Common myeloid progenitor, CD34-positive (primary cell): ENCODE results near the gene ARHGAP22.

Experiments
- CTCF ChIA-PET: fragments of 350-600 bp; sonication (Branson Sonifier 250); formaldehyde crosslinking; loops from one replicate; lab custom pipeline; 2021; ENCODE audit warnings: antibody characterized with exemption; lab: Charles Lee
- POLR2A ChIA-PET: fragments of 350-600 bp; sonication (Branson Sonifier 250); formaldehyde crosslinking; loops from one replicate; lab custom pipeline; 2021; ENCODE audit warnings: antibody characterized with exemption; lab: Charles Lee
- DNase-seq, 3 donors: peaks; one replicate each; pipeline versions ENCODE4 v3.0.0 to v3.0.0-alpha.2; 2013
- H3K27ac ChIP-seq, 2 experiments: 1 replicate in 1 of 2; 2 replicates in 1 of 2; pipeline ENCODE4 v1.7.0; 2013; ENCODE audit warnings: inconsistent platforms in 2 of 2, low read length in 2 of 2, mild to moderate bottlenecking in 2 of 2, low read depth in 1 of 2, moderate library complexity in 1 of 2; ENCODE audit not compliant: severe bottlenecking in 2 of 2, insufficient read depth in 1 of 2, poor library complexity in 1 of 2
- H3K27me3 ChIP-seq, 5 experiments: replicated peaks in 2 of 5; 1 replicate in 3 of 5; 2 replicates in 2 of 5; pipeline versions ENCODE4 v1.6.1 to v1.7.0; 2013; ENCODE audit warnings: low read length in 4 of 5, mild to moderate bottlenecking in 2 of 5, moderate library complexity in 2 of 5, inconsistent platforms in 1 of 5; ENCODE audit not compliant: insufficient read depth in 5 of 5, control insufficient read depth in 4 of 5
- H3K36me3 ChIP-seq, 4 experiments: 1 replicate in 2 of 4; 2 replicates in 2 of 4; pipeline versions ENCODE4 v1.6.1 to v1.7.0; 2013; ENCODE audit warnings: low read length in 3 of 4, control low read depth in 1 of 4, mild to moderate bottlenecking in 1 of 4; ENCODE audit not compliant: control insufficient read depth in 4 of 4, insufficient read depth in 4 of 4
- H3K4me1 ChIP-seq, 4 experiments: 1 replicate in 3 of 4; 2 replicates in 1 of 4; pipeline versions ENCODE4 v1.6.1 to v1.7.1; 2013; ENCODE audit warnings: low read length in 3 of 4, mild to moderate bottlenecking in 3 of 4, control low read depth in 1 of 4, inconsistent platforms in 1 of 4, moderate library complexity in 1 of 4; ENCODE audit not compliant: control insufficient read depth in 4 of 4, insufficient read depth in 4 of 4; ENCODE audit errors: control extremely low read depth in 1 of 4
- H3K4me3 ChIP-seq, 7 experiments: 1 replicate in 4 of 7; 2 replicates in 3 of 7; pipeline versions ENCODE4 v1.5.1 to v1.7.0; 2013; ENCODE audit warnings: mild to moderate bottlenecking in 7 of 7, low read length in 6 of 7, moderate library complexity in 6 of 7, inconsistent platforms in 2 of 7, low read depth in 2 of 7, control low read depth in 1 of 7; ENCODE audit not compliant: insufficient read depth in 4 of 7, control insufficient read depth in 1 of 7; ENCODE audit errors: extremely low read depth in 1 of 7
- H3K9me3 ChIP-seq, 5 experiments: 1 replicate in 4 of 5; 2 replicates in 1 of 5; pipeline versions ENCODE4 v1.6.1 to v1.7.1; 2013; ENCODE audit warnings: low read length in 4 of 5, mild to moderate bottlenecking in 2 of 5, inconsistent platforms in 1 of 5, low read depth in 1 of 5, moderate library complexity in 1 of 5; ENCODE audit not compliant: control insufficient read depth in 4 of 5, insufficient read depth in 2 of 5; ENCODE audit errors: control extremely low read depth in 1 of 5
- WGBS: methylation state at CpG from one replicate; pipeline ENCODE4 v1.1.5; 2013; ENCODE audit not compliant: insufficient coverage; 5-methylcytosine and 5-hydroxymethylcytosine counted together

ARHGAP22 gene

GRCh38 chr10:48511066-48511874 lies 93.6 kb downstream of the ARHGAP22 start:
- Histone ChIP-seq H3K4me1 (peaks cover 5 to 69% (median 41%) of the 10 kb centered on the region in 4 experiments), H3K9me3 (peaks cover 0 to 18% (median 3%) of the 10 kb centered on the region in 5 experiments), H3K4me3 (no peak overlapping the region), H3K27ac (no peak overlapping the region), H3K27me3 (no peaks in the 10 kb centered on the region), H3K36me3 (peaks cover 0 to 11% (median 2%) of the 10 kb centered on the region in 4 experiments)
- ChIA-PET CTCF (interaction anchor here (1.1 to 32.7 kb wide), 7 partner anchors 11 to 148 kb away, joined by 4 to 615 read pairs (median 50); no protein-coding TSS in a partner anchor), POLR2A (no interaction called here)
- no peak for DNase-seq
- 87% methylated on average over 12 of the region's 13 CpGs for WGBS

GRCh38 chr10:48509974-48510692 lies 94.7 kb downstream of the ARHGAP22 start:
- WGBS = 88% methylated on average over 7 of the region's 8 CpGs
- no peak overlapping the region for H3K4me3 ChIP-seq
- ChIA-PET POLR2A (no interaction called here), CTCF (interaction anchor here (0.6 to 32.7 kb wide), 15 partner anchors 10 to 294 kb away, joined by 3 to 615 read pairs (median 6); no protein-coding TSS in a partner anchor)
- peaks cover 0 to 12% (median 3%) of the 10 kb centered on the region in 5 experiments for H3K9me3 ChIP-seq
- peaks cover 5 to 80% (median 53%) of the 10 kb centered on the region in 4 experiments for H3K4me1 ChIP-seq
- peaks cover 0 to 11% (median 2%) of the 10 kb centered on the region in 4 experiments for H3K36me3 ChIP-seq
- H3K27me3 ChIP-seq = no peaks in the 10 kb centered on the region
- H3K27ac ChIP-seq = no peak overlapping the region
- peak; percentile 64 to 80 (median 76) for DNase-seq

GRCh38 chr10:48508791-48509772 lies 95.8 kb downstream of the ARHGAP22 start:
- WGBS = 71% methylated on average over 12 of the region's 17 CpGs
- H3K9me3 ChIP-seq = peaks cover 0 to 8% (median 1%) of the 10 kb centered on the region in 5 experiments
- no peaks in the 10 kb centered on the region for H3K27me3 ChIP-seq
- peaks cover 5 to 91% (median 63%) of the 10 kb centered on the region in 4 experiments for H3K4me1 ChIP-seq
- peak in 2 of 3 donors; percentile 64 to 77 for DNase-seq
- POLR2A ChIA-PET = interaction anchor here (0.8 to 1.1 kb wide), 2 partner anchors 33 to 64 kb away, joined by 3 read pairs; no protein-coding TSS in a partner anchor
- peak overlapping the region in 1 of 7 experiments; percentile 6 for H3K4me3 ChIP-seq
- peaks cover 0 to 11% (median 3%) of the 10 kb centered on the region in 4 experiments for H3K36me3 ChIP-seq
- peak overlapping the region in 1 of 2 experiments; percentile 15 for H3K27ac ChIP-seq
- CTCF ChIA-PET = interaction anchor here (0.8 to 32.7 kb wide), 18 partner anchors 9 to 293 kb away, joined by 3 to 615 read pairs (median 6); no protein-coding TSS in a partner anchor

- WGBS = 89% methylated on average over 7 of the region's 7 CpGs
- Histone ChIP-seq H3K27ac (peak overlapping the region in 1 of 2 experiments; percentile 15), H3K4me1 (peaks cover 5 to 97% (median 69%) of the 10 kb centered on the region in 4 experiments), H3K9me3 (peaks cover 0 to 3% (median 0%) of the 10 kb centered on the region in 5 experiments), H3K4me3 (peak overlapping the region in 1 of 7 experiments; percentile 6), H3K27me3 (no peaks in the 10 kb centered on the region), H3K36me3 (peaks cover 0 to 11% (median 5%) of the 10 kb centered on the region in 4 experiments)
- ChIA-PET POLR2A (interaction anchor here (0.8 to 1.1 kb wide), 2 partner anchors 32 to 63 kb away, joined by 3 read pairs; no protein-coding TSS in a partner anchor), CTCF (interaction anchor here (0.8 to 32.7 kb wide), 12 partner anchors 14 to 186 kb away, joined by 3 to 615 read pairs (median 13); no protein-coding TSS in a partner anchor)
- peak in 1 of 3 donors; percentile 23 for DNase-seq
Observed at GRCh38 chr10:48507933-48508790, 96.7 kb downstream of the ARHGAP22 start.

GRCh38 chr10:48507494-48507893 lies 97.4 kb downstream of the ARHGAP22 start:
- DNase-seq = no peak
- Histone ChIP-seq H3K9me3 (no peaks in the 10 kb centered on the region), H3K27ac (no peak overlapping the region), H3K4me3 (no peak overlapping the region), H3K4me1 (peaks cover 5 to 98% (median 71%) of the 10 kb centered on the region in 4 experiments), H3K27me3 (no peaks in the 10 kb centered on the region), H3K36me3 (peaks cover 0 to 11% (median 7%) of the 10 kb centered on the region in 4 experiments)
- ChIA-PET CTCF (interaction anchor here (2.0 to 32.7 kb wide), 8 partner anchors 12 to 149 kb away, joined by 4 to 615 read pairs (median 32); no protein-coding TSS in a partner anchor), POLR2A (no interaction called here)
- WGBS = 100% methylated on average over 2 of the region's 6 CpGs
